NCI-H2029 (cell line): ENCODE data around the gene SMIM17.
"Not testable (repeated sequence)": the region's sequence is repeated elsewhere in the genome, so short reads cannot be mapped to it uniquely, and the experiment has no call there.

Experiments used
- DNase-seq: peaks from one replicate; lab custom pipeline; 2025; lab: John Stamatoyannopoulos, UW

SMIM17 gene

GRCh38 chr19:56660381-56661107 lies 17.6 kb downstream of the SMIM17 start:
- DNase-seq = no peak

GRCh38 chr19:56661248-56661647 lies 18.3 kb downstream of the SMIM17 start:
- DNase-seq = no peak

GRCh38 chr19:56663931-56664500 lies 21.1 kb downstream of the SMIM17 start:
- DNase-seq = no peak

GRCh38 chr19:56664511-56664910 lies 21.6 kb downstream of the SMIM17 start:
- DNase-seq = no peak

- no peak for DNase-seq
These were observed 24.4 kb downstream of the SMIM17 start for GRCh38 chr19:56667311-56667870.

- DNase-seq = no peak
These were observed 25.7 kb downstream of the SMIM17 start for GRCh38 chr19:56668676-56669075.

GRCh38 chr19:56670401-56670960 lies 27.5 kb downstream of the SMIM17 start:
- no peak for DNase-seq

GRCh38 chr19:56670961-56671612 lies 28.1 kb downstream of the SMIM17 start:
- no peak for DNase-seq

- no peak for DNase-seq
These were observed 28.6 kb downstream of the SMIM17 start, which contains the start of gene ZNF835 for GRCh38 chr19:56671613-56671994. ZNF835 (minus strand) TSS chr19:56671757; CDS start chr19:56665198, 6,559 bp downstream.

- not testable (repeated sequence) for DNase-seq
These were observed 29.7 kb downstream of the SMIM17 start for GRCh38 chr19:56672610-56673009.

GRCh38 chr19:56678205-56678604 lies 35.2 kb downstream of the SMIM17 start:
- DNase-seq = no peak

GRCh38 chr19:56681702-56682101 lies 38.7 kb downstream of the SMIM17 start:
- no peak for DNase-seq

- no peak for DNase-seq
These were observed 40.2 kb downstream of the SMIM17 start for GRCh38 chr19:56683116-56683515.

GRCh38 chr19:56687031-56687430 lies 44.1 kb downstream of the SMIM17 start:
- no peak for DNase-seq

- DNase-seq = no peak
These were observed 46.2 kb downstream of the SMIM17 start for GRCh38 chr19:56689198-56689597.

- DNase-seq = no peak
These were observed 47.7 kb downstream of the SMIM17 start for GRCh38 chr19:56690670-56691069.

- no peak for DNase-seq
These were observed 49.4 kb downstream of the SMIM17 start for GRCh38 chr19:56692206-56692895.

- DNase-seq = no peak
These were observed 56.6 kb downstream of the SMIM17 start for GRCh38 chr19:56699552-56699951.

GRCh38 chr19:56701895-56702294 lies 58.9 kb downstream of the SMIM17 start:
- DNase-seq = no peak

GRCh38 chr19:56705939-56706338 lies 63.0 kb downstream of the SMIM17 start:
- no peak for DNase-seq
